HCT116 (cell line): Measurements from ENCODE around the gene GEMIN5. TPM values are rescaled to one million over a fixed set of nuclear protein-coding genes. Genes with fewer than 3 reads are reported as not detected.

Experiments used
- ATAC-seq: fragments of 200-7000 bp; cut with Tn5 transposase; 2 replicates; pipeline ENCODE4 v1.9.1; 2020; ENCODE audit warnings: mild to moderate bottlenecking, moderate library complexity
- BruUV-seq: library from RNA; stranded (reverse); fragments of 400-500 nt; replicated peaks from 2 replicates; lab custom pipeline; 2021; lab: Mats Ljungman, UMichigan
- CTCF ChIA-PET: fragments of 300-600 bp; sonication (Branson Sonifier 250); formaldehyde crosslinking; loops from one replicate; lab custom pipeline; 2021; ENCODE audit warnings: antibody characterized with exemption; lab: Charles Lee
- POLR2A ChIA-PET: fragments of 300-600, 350-600 bp; sonication (Branson Sonifier 250); formaldehyde crosslinking; loops from one replicate; lab custom pipeline; 2021; ENCODE audit warnings: antibody characterized with exemption; lab: Charles Lee
- RAD21 ChIA-PET, 2 experiments: fragments of 300-600 bp; sonication (Branson Sonifier 250); formaldehyde crosslinking; loops; one replicate each; lab custom pipeline; 2023; ENCODE audit warnings: low total read pairs in 2 of 2; ENCODE audit not compliant: uncharacterized antibody in 2 of 2, unreplicated experiment in 2 of 2, low non-redundant PET in 1 of 2; lab: Charles Lee
- DNase-seq: peaks from one replicate; pipeline ENCODE4 v3.0.0-alpha.2; 2010; ENCODE audit warnings: low read depth, low spot score
- H2AFZ ChIP-seq: fragments of 200-600 bp; shearing (Covaris generic), sonication (generic); 2 replicates; pipeline ENCODE4 v1.6.1; 2017; ENCODE audit warnings: low read depth, mixed run types, mixed read lengths, antibody characterized with exemption, low read length; ENCODE audit not compliant: poor library complexity, severe bottlenecking
- H3K27ac ChIP-seq: 2 replicates; pipeline ENCODE4 v1.5.1; 2012; ENCODE audit warnings: low read depth, low read length
- H3K27me3 ChIP-seq: fragments of 200-600 bp; sonication (generic); 2 replicates; pipeline ENCODE4 v1.6.1; 2016; ENCODE audit warnings: mixed run types, low read length, mixed read lengths; ENCODE audit not compliant: insufficient read depth
- H3K36me3 ChIP-seq, 2 experiments: fragments of 200-500 bp in 1 of 2; fragments of 200-600 bp in 1 of 2; sonication (Bioruptor generic) in 1 of 2; sonication (generic) in 1 of 2; 2 replicates each; pipeline versions ENCODE4 v1.5.1 to v1.6.1; 2014 to 2016; ENCODE audit warnings: low read length in 2 of 2, inconsistent platforms in 1 of 2, mixed read lengths in 1 of 2, mixed run types in 1 of 2; ENCODE audit not compliant: insufficient read depth in 2 of 2, control insufficient read depth in 1 of 2
- H3K4me1 ChIP-seq, 2 experiments: fragments of 200-600 bp in 1 of 2; sonication (generic) in 1 of 2; 2 replicates each; pipeline versions ENCODE4 v1.5.1 to v1.6.1; 2012 to 2017; ENCODE audit warnings: low read length in 2 of 2, inconsistent platforms in 1 of 2, mild to moderate bottlenecking in 1 of 2, mixed read lengths in 1 of 2, mixed run types in 1 of 2, moderate library complexity in 1 of 2; ENCODE audit not compliant: insufficient read depth in 2 of 2, control insufficient read depth in 1 of 2
- H3K4me2 ChIP-seq: fragments of 200-600 bp; sonication (generic); 2 replicates; pipeline ENCODE4 v1.6.1; 2017; ENCODE audit warnings: mixed run types, low read length, mixed read lengths
- H3K4me3 ChIP-seq, 2 experiments: fragments of 200-600 bp in 1 of 2; sonication (generic) in 1 of 2; replicated peaks in 1 of 2; 2 replicates each; pipeline ENCODE4 v1.5.1; 2011 to 2016; ENCODE audit warnings: low read length in 2 of 2, control low read depth in 1 of 2, low read depth in 1 of 2, mild to moderate bottlenecking in 1 of 2, mixed read lengths in 1 of 2, mixed run types in 1 of 2
- H3K79me2 ChIP-seq: fragments of 200-600 bp; sonication (generic); 2 replicates; pipeline ENCODE4 v1.6.1; 2017; ENCODE audit warnings: mild to moderate bottlenecking, mixed run types, low read length, moderate library complexity, mixed read lengths; ENCODE audit not compliant: insufficient read depth
- H3K9ac ChIP-seq: fragments of 200-600 bp; sonication (generic); 2 replicates; pipeline ENCODE4 v1.6.1; 2016; ENCODE audit warnings: low read length, mixed read lengths
- H3K9me2 ChIP-seq: fragments of 200-600 bp; sonication (generic), shearing (Covaris generic); 2 replicates; pipeline ENCODE4 v1.6.1; 2017; ENCODE audit warnings: mixed run types, mild to moderate bottlenecking, moderate library complexity; ENCODE audit not compliant: insufficient read depth
- H3K9me3 ChIP-seq, 2 experiments: fragments of 200-500 bp in 1 of 2; fragments of 200-600 bp in 1 of 2; sonication (Bioruptor generic) in 1 of 2; sonication (generic) in 1 of 2; 2 replicates each; pipeline ENCODE4 v1.6.1; 2014 to 2017; ENCODE audit warnings: low read length in 2 of 2, mixed read lengths in 2 of 2, inconsistent platforms in 1 of 2, low read depth in 1 of 2, mild to moderate bottlenecking in 1 of 2, mixed run types in 1 of 2, moderate library complexity in 1 of 2; ENCODE audit not compliant: control insufficient read depth in 1 of 2, insufficient read depth in 1 of 2
- H4K20me1 ChIP-seq: fragments of 200-600 bp; sonication (generic), shearing (Covaris generic); 2 replicates; pipeline ENCODE4 v1.6.1; 2017; ENCODE audit warnings: mixed run types, mild to moderate bottlenecking, moderate library complexity; ENCODE audit not compliant: insufficient read depth
- EGR1 ChIP-seq: IDR thresholded peaks from 2 replicates; pipeline ENCODE4 v1.6.1; 2012; ENCODE audit warnings: low read depth
- EZH2 ChIP-seq: fragments of 200-600 bp; sonication (generic); IDR thresholded peaks from 2 replicates; pipeline ENCODE4 v1.6.1; 2017; ENCODE audit warnings: antibody characterized with exemption, mixed run types
- EZH2phosphoT487 ChIP-seq: fragments of 200-600 bp; IDR thresholded peaks from 2 replicates; pipeline ENCODE4 v1.6.1; 2018; ENCODE audit warnings: antibody characterized with exemption, borderline replicate concordance
- JUND ChIP-seq: IDR thresholded peaks from 2 replicates; pipeline ENCODE4 v1.6.1; 2012
- RAD21 ChIP-seq: IDR thresholded peaks from 2 replicates; pipeline ENCODE4 v1.6.1; 2012; ENCODE audit warnings: low read depth, mild to moderate bottlenecking
- SIN3A ChIP-seq: IDR thresholded peaks from 2 replicates; pipeline ENCODE4 v1.6.1; 2012; ENCODE audit warnings: low read depth
- YY1 ChIP-seq: IDR thresholded peaks from 2 replicates; pipeline ENCODE4 v1.6.1; 2011; ENCODE audit warnings: low read length, low read depth, moderate library complexity, mild to moderate bottlenecking; ENCODE audit not compliant: insufficient replicate concordance; ENCODE audit errors: extremely low read depth
- intact Hi-C: fragments of 100-400 bp; cut with micrococcal nuclease; formaldehyde crosslinking; loops from 2 replicates; pipeline ENCODE4 v1.10.0; 2022
- total RNA-seq: library from RNA; stranded (reverse); gene quantifications from one replicate; pipeline ENCODE4 v1.2.1, GENCODE V29; 2021; ENCODE audit not compliant: unreplicated experiment
- TF ChIP-seq, protein P1 (sequence below): IDR thresholded peaks from 2 replicates; pipeline ENCODE4 v1.6.1; 2012

The GEMIN5 gene
- total RNA-seq, 1 experiment from 2014 or later: 35.9 TPM

DNA sequence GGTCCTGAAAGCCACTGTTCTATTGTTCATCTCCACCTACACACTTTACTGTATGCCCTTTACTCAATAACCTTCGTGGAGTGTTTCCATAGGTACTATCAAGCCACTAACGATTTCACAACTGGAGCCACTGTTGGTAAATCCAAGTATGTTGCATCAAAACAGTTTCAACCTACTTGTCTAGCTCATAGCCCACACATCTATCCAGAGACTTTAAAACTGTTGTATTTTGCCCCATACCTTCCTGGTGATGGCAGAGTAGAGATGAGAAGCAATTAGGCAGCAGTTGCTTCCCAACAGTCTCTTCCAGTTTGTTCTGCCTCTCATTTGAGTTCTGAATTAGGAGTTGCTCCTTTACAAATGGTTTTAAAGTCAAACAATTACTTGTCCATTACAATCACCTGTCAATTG is 88.2 kb downstream of the GEMIN5 start:
- Histone ChIP-seq H3K4me2 (no peak overlapping the region), H3K27ac (no peak overlapping the region), H3K4me1 (no peaks in the 10 kb centered on the region), H3K36me3 (no peaks in the 10 kb centered on the region), H4K20me1 (no peaks in the 10 kb centered on the region), H3K4me3 (no peak overlapping the region), H3K27me3 (no peaks in the 10 kb centered on the region), H3K79me2 (no peaks in the 10 kb centered on the region), H3K9ac (no peak overlapping the region), H2AFZ (no peak overlapping the region), H3K9me3 (no peaks in the 10 kb centered on the region), H3K9me2 (no peaks in the 10 kb centered on the region)
- intact Hi-C loops: loop anchor here (10.0 kb wide), 1 partner anchor 165 kb away; no protein-coding TSS in a partner anchor
- TF ChIP-seq YY1 (no peak), EGR1 (no peak)
- CTCF ChIA-PET: no interaction called here
- BruUV-seq: no TSS peak
- POLR2A ChIA-PET: no interaction called here
- no peak for ATAC-seq
- no peak for DNase-seq
- RAD21 ChIA-PET: no interaction called here

DNA sequence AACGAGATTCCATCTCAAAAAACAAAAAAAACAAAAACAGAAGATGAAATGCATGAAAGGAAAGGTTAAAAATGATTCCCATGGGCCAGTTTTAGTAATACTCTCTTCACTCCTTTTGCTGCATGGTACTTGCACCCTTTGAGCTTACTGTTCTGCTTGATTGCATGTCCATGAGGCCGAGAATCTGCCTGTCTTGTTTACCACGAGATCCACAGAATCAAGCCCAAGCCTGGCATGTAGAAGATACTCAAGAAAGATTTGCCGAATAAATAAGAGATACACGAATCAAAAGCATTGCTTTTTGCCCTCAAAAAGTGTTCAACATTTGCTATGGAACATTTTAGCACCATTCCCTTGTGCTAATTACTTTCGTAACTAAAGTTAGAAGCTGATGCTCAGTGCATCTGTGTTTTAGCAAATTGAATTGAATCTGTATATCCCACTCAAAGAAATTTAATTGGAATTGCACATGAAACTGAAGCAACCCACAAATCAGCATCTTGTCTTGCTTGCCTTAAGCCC is 88.7 kb downstream of the GEMIN5 start:
- TF ChIP-seq SIN3A (no peak), EZH2phosphoT487 (no peak), JUND (no peak), YY1 (no peak), EZH2 (no peak), RAD21 (no peak)
- TF ChIP-seq, protein P1, sequence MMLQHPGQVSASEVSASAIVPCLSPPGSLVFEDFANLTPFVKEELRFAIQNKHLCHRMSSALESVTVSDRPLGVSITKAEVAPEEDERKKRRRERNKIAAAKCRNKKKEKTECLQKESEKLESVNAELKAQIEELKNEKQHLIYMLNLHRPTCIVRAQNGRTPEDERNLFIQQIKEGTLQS: no peak
- CTCF ChIA-PET: no interaction called here
- H3K4me3 ChIP-seq: no peak overlapping the region
- no peak for ATAC-seq
- POLR2A ChIA-PET: no interaction called here
- no peaks in the 10 kb centered on the region for H3K79me2 ChIP-seq
- RAD21 ChIA-PET: no interaction called here
- no peaks in the 10 kb centered on the region for H3K9me3 ChIP-seq
- no peak overlapping the region for H3K4me2 ChIP-seq
- H3K36me3 ChIP-seq: no peaks in the 10 kb centered on the region
- no peaks in the 10 kb centered on the region for H3K27me3 ChIP-seq
- H3K9me2 ChIP-seq: no peaks in the 10 kb centered on the region
- intact Hi-C loops: no loop called here
- H2AFZ ChIP-seq: no peak overlapping the region
- H4K20me1 ChIP-seq: no peaks in the 10 kb centered on the region
- no TSS peak for BruUV-seq
- no peaks in the 10 kb centered on the region for H3K4me1 ChIP-seq
- H3K27ac ChIP-seq: no peak overlapping the region
- H3K9ac ChIP-seq: no peak overlapping the region
- no peak for DNase-seq
